WTC11 (cell line): Measurements from ENCODE around the gene DNAL4. TPM values are rescaled to one million over a fixed set of nuclear protein-coding genes. Genes with fewer than 3 reads are reported as not detected.

Experiments used
- ATAC-seq: fragments of 200-7000 bp; cut with Tn5 transposase; 2 replicates; pipeline ENCODE4 v1.10.0; 2021; ENCODE audit warnings: mild to moderate bottlenecking, moderate library complexity
- CTCF ChIA-PET: fragments of 300-600 bp; sonication (Branson Sonifier 250); formaldehyde crosslinking; loops from one replicate; lab custom pipeline; 2021; ENCODE audit warnings: antibody characterized with exemption; lab: Charles Lee
- POLR2A ChIA-PET: fragments of 350-600 bp; sonication (Branson Sonifier 250); formaldehyde crosslinking; loops from one replicate; lab custom pipeline; 2021; ENCODE audit warnings: antibody characterized with exemption; lab: Charles Lee
- DNase-seq: peaks from one replicate; pipeline ENCODE4 v3.0.0; 2021; ENCODE audit warnings: low spot score
- H3K27ac Mint-ChIP-seq: 2 replicates; pipeline ENCODE4 v1.8.0; 2021; ENCODE audit warnings: mixed read lengths
- H3K27me3 Mint-ChIP-seq: 2 replicates; pipeline ENCODE4 v1.8.0; 2021; ENCODE audit warnings: low read depth, mild to moderate bottlenecking, moderate library complexity, mixed read lengths
- H3K36me3 Mint-ChIP-seq: 2 replicates; pipeline ENCODE4 v1.8.0; 2021; ENCODE audit warnings: mixed read lengths
- H3K4me1 Mint-ChIP-seq: 2 replicates; pipeline ENCODE4 v1.8.0; 2022; ENCODE audit warnings: mixed read lengths
- H3K4me3 Mint-ChIP-seq: 2 replicates; pipeline ENCODE4 v1.8.0; 2021; ENCODE audit warnings: mild to moderate bottlenecking, moderate library complexity, mixed read lengths
- H3K9me3 Mint-ChIP-seq: 2 replicates; pipeline ENCODE4 v1.8.0; 2021; ENCODE audit warnings: mixed read lengths
- CREM ChIP-seq: sonication (generic); formaldehyde crosslinking; IDR thresholded peaks from 2 replicates; pipeline ENCODE4 v1.8.1; 2022; ENCODE audit warnings: mild to moderate bottlenecking, missing genetic modification reagents, moderate library complexity
- ESRRA ChIP-seq: sonication (generic); formaldehyde crosslinking; IDR thresholded peaks from 2 replicates; pipeline ENCODE4 v1.8.1; 2022; ENCODE audit warnings: mild to moderate bottlenecking, missing genetic modification reagents, borderline replicate concordance
- MXD4 ChIP-seq: fragments of 250-450 bp; sonication (Bioruptor Pico); IDR thresholded peaks from 2 replicates; pipeline ENCODE4 v1.8.0; 2021; ENCODE audit warnings: mild to moderate bottlenecking, moderate library complexity, borderline replicate concordance
- NR1H2 ChIP-seq: sonication (generic); formaldehyde crosslinking; IDR thresholded peaks from 2 replicates; pipeline ENCODE4 v1.9.0; 2021; ENCODE audit warnings: mild to moderate bottlenecking, moderate library complexity, missing genetic modification reagents
- RELA ChIP-seq: sonication (generic); formaldehyde crosslinking; IDR thresholded peaks from 2 replicates; pipeline ENCODE4 v1.8.1; 2022; ENCODE audit warnings: missing genetic modification reagents, mild to moderate bottlenecking, borderline replicate concordance
- ZNF138 ChIP-seq: sonication (generic); formaldehyde crosslinking; conservative IDR thresholded peaks from 2 replicates; pipeline ENCODE4 v1.8.1; 2022; ENCODE audit warnings: mild to moderate bottlenecking, moderate library complexity, missing genetic modification reagents
- ZNF423 ChIP-seq: fragments of 250-450 bp; sonication (Bioruptor Pico); IDR thresholded peaks from 2 replicates; pipeline ENCODE4 v2.1.2; 2022; ENCODE audit warnings: mild to moderate bottlenecking, moderate library complexity
- total RNA-seq: library from RNA; stranded (reverse); gene quantifications from 3 replicates; pipeline ENCODE4 v1.2.3, GENCODE V29; 2021
- TF ChIP-seq, protein P1 (sequence below): sonication (generic); formaldehyde crosslinking; IDR thresholded peaks from 2 replicates; pipeline ENCODE4 v1.8.0; 2022; ENCODE audit warnings: mild to moderate bottlenecking, missing genetic modification reagents
- TF ChIP-seq, protein P2 (sequence below): sonication (generic); formaldehyde crosslinking; conservative IDR thresholded peaks from 2 replicates; pipeline ENCODE4 v1.8.1; 2022; ENCODE audit warnings: mild to moderate bottlenecking, missing genetic modification reagents
- TF ChIP-seq, protein P3 (sequence below): fragments of 250-450 bp; sonication (Bioruptor Pico); IDR thresholded peaks from 2 replicates; pipeline ENCODE4 v1.9.0; 2021; ENCODE audit warnings: moderate library complexity, mild to moderate bottlenecking, inconsistent platforms, borderline replicate concordance
- TF ChIP-seq, protein P4 (sequence below): sonication (generic); formaldehyde crosslinking; IDR thresholded peaks from 2 replicates; pipeline ENCODE4 v1.8.0; 2022; ENCODE audit warnings: mild to moderate bottlenecking, missing genetic modification reagents
- TF ChIP-seq, protein P5 (sequence below): sonication (generic); formaldehyde crosslinking; IDR thresholded peaks from 2 replicates; pipeline ENCODE4 v1.8.1; 2023; ENCODE audit warnings: mild to moderate bottlenecking, moderate library complexity, missing genetic modification reagents
- TF ChIP-seq, protein P6 (sequence below): fragments of 250-450 bp; sonication (Bioruptor Pico); IDR thresholded peaks from 2 replicates; pipeline ENCODE4 v1.9.0; 2021; ENCODE audit warnings: mild to moderate bottlenecking
- TF ChIP-seq, protein P7 (sequence below): sonication (generic); formaldehyde crosslinking; conservative IDR thresholded peaks from 2 replicates; pipeline ENCODE4 v1.8.1; 2023; ENCODE audit warnings: mild to moderate bottlenecking, low read depth, missing genetic modification reagents, moderate library complexity

The DNAL4 gene
- total RNA-seq, 1 experiment from 2014 or later, result 11.8 TPM

DNA sequence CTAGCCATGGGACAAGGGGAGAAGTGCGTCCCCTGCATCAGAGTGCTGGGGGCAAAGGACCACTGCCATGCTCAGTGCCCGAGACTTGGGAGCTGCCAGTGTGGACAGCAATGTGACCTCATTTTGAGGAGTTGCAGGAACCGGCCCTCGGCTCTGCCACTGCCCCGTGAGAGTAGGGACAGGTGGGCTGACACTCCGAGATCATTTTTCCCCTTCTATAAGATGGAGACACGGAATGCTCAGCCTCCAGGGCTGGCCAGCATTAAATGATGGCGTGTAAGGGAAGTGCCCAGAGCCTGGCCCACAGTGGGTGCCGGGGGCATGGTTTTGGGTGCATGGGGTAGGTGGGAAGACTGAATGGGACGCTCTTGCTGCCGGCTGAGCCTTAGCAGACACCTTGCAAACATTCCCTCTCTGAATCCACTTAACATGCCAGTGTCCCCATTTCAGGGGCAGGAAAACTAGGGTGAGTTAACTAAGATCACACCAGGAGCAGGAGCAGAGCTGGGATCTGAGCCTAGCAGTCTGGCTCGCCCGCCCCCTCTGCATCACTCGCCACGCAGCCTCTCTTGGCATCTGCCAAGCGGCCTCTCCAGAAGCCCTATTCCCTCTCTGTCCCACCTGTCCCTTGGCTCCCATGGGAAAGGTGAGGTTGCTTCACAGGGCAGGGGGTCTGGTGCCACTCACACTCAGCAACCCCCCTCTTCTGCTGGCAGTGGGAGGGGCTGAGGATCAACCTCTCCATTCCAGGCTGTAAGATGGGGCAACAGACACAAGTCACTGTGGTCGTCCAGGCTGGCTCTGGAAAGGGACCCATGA, 36.3 kb upstream of the DNAL4 start:
- no peak for ATAC-seq

DNA sequence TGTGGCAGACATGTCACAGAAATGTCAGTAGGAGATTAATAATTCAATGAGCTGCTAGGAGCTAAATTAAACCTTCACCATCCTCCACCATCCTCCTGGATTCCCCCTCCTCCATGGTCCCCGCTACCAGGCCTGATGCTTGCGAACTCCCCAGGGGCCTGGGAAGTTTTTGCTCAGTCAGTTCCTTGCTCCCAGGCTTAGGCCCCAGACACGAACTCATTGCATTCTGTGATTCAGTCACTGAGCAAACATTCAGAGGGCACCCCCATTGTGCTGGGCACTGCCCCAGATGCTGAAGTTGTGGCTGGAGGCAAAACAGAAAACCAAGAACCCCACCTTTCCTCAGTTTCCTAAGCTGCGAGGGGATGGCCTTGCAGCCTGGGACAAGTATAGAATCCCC, 35.5 kb upstream of the DNAL4 start:
- TF ChIP-seq MXD4 (CRISPR knock-in tag) (no peak), RELA (CRISPR knock-in tag) (no peak)
- TF ChIP-seq, protein P1, sequence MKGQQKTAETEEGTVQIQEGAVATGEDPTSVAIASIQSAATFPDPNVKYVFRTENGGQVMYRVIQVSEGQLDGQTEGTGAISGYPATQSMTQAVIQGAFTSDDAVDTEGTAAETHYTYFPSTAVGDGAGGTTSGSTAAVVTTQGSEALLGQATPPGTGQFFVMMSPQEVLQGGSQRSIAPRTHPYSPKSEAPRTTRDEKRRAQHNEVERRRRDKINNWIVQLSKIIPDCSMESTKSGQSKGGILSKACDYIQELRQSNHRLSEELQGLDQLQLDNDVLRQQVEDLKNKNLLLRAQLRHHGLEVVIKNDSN (CRISPR knock-in tag), result no peak
- TF ChIP-seq, all 79 proteins: peak for 0
- Mint-ChIP-seq H3K36me3 (no peaks in the 10 kb centered on the region), H3K27me3 (no peaks in the 10 kb centered on the region), H3K27ac (no peak overlapping the region), H3K9me3 (no peaks in the 10 kb centered on the region), H3K4me3 (no peak overlapping the region), H3K4me1 (peaks cover 3% of the 10 kb centered on the region; the same call in 1 of the 2 replicates)
- ChIA-PET POLR2A (no interaction called here), CTCF (interaction anchor here (5.8 kb wide), 1 partner anchor 61 kb away, joined by 31 read pairs; no protein-coding TSS in a partner anchor)
- DNase-seq (no peak), ATAC-seq (no peak)

More for the DNA sequence above, 36.3 kb upstream of the DNAL4 start:
- no peak for DNase-seq
- H3K36me3 Mint-ChIP-seq, result no peaks in the 10 kb centered on the region
- peaks cover 3% of the 10 kb centered on the region; the same call in 1 of the 2 replicates for H3K4me1 Mint-ChIP-seq
- no peaks in the 10 kb centered on the region for H3K27me3 Mint-ChIP-seq
- no peaks in the 10 kb centered on the region for H3K9me3 Mint-ChIP-seq
- POLR2A ChIA-PET, result no interaction called here
- no peak overlapping the region for H3K4me3 Mint-ChIP-seq
- CTCF ChIA-PET, result interaction anchor here (5.8 kb wide), 1 partner anchor 62 kb away, joined by 31 read pairs; no protein-coding TSS in a partner anchor
- no peak overlapping the region for H3K27ac Mint-ChIP-seq
- TF ChIP-seq, protein P2, sequence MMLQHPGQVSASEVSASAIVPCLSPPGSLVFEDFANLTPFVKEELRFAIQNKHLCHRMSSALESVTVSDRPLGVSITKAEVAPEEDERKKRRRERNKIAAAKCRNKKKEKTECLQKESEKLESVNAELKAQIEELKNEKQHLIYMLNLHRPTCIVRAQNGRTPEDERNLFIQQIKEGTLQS (CRISPR knock-in tag), result no peak
- TF ChIP-seq ZNF423 (CRISPR knock-in tag), result no peak
- TF ChIP-seq, protein P3, sequence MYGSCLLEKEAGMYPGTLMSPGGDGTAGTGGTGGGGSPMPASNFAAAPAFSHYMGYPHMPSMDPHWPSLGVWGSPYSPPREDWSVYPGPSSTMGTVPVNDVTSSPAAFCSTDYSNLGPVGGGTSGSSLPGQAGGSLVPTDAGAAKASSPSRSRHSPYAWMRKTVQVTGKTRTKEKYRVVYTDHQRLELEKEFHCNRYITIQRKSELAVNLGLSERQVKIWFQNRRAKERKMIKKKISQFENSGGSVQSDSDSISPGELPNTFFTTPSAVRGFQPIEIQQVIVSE (CRISPR knock-in tag), result no peak
- TF ChIP-seq NR1H2, result no peak
- TF ChIP-seq, protein P4, sequence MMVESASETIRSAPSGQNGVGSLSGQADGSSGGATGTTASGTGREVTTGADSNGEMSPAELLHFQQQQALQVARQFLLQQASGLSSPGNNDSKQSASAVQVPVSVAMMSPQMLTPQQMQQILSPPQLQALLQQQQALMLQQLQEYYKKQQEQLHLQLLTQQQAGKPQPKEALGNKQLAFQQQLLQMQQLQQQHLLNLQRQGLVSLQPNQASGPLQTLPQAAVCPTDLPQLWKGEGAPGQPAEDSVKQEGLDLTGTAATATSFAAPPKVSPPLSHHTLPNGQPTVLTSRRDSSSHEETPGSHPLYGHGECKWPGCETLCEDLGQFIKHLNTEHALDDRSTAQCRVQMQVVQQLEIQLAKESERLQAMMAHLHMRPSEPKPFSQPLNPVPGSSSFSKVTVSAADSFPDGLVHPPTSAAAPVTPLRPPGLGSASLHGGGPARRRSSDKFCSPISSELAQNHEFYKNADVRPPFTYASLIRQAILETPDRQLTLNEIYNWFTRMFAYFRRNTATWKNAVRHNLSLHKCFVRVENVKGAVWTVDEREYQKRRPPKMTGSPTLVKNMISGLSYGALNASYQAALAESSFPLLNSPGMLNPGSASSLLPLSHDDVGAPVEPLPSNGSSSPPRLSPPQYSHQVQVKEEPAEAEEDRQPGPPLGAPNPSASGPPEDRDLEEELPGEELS (CRISPR knock-in tag), result no peak
- TF ChIP-seq ZNF138, result no peak

DNA sequence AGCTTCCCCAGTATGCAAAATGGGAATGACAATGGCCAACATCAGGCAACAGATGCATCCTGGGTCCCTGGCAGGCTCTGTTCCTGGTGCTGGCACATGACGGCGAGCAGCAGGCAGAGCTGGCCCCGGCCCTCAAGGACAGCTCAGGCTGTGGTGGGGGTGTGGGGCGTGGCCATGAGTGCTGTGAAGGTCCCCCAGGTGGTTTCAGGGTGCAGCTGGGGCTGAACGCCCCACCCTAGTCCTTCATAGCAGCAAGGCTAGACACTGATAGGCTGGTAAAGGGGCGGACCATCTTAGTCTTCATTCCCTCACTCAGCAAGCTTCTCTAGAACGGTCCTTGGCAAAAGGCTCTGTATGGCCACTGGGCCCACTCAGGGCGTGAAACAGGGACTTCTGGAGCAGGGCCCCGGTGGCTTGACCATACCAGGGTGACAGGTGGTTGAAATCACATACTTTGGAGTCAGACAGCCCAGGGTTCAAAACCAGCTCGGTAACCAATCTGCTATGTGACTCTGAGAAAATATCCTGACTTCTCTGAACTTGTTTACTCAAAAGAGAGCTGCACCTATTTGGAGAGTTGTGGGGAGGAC, 34.8 kb upstream of the DNAL4 start:
- H3K4me1 Mint-ChIP-seq, result peaks cover 3% of the 10 kb centered on the region; the same call in 1 of the 2 replicates
- H3K27me3 Mint-ChIP-seq, result no peaks in the 10 kb centered on the region
- no peak for TF ChIP-seq ESRRA (CRISPR knock-in tag)
- POLR2A ChIA-PET, result interaction anchor here (0.6 kb wide), 1 partner anchor 251 kb away, joined by 4 read pairs; no protein-coding TSS in a partner anchor
- H3K9me3 Mint-ChIP-seq, result no peaks in the 10 kb centered on the region
- CTCF ChIA-PET, result interaction anchor here (0.9 to 5.8 kb wide), 4 partner anchors 14 to 63 kb away, joined by 3 to 31 read pairs (median 6); no protein-coding TSS in a partner anchor
- H3K4me3 Mint-ChIP-seq, result no peak overlapping the region
- ATAC-seq (no peak), DNase-seq (no peak)
- H3K36me3 Mint-ChIP-seq, result no peaks in the 10 kb centered on the region
- no peak overlapping the region for H3K27ac Mint-ChIP-seq

DNA sequence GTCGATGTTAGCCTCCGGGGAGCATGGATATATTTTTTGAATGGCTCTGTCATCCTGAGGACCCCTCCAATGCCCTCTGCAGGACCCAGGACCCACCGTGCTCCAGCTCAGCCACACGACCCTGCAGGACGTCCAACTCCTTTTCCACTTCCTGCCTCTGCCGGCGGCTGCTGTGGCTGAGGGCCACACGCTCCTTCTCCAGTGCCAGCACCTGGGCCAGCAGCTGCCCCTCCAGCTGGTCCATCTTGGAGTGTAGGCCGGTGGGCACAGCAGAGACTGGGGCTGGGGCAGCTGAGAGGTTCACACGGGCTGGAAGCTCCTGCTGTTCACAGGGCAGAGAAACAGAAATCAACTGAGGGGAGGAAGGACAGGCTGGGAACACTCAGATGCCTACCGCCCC, 34.2 kb upstream of the DNAL4 start:
- CTCF ChIA-PET, result interaction anchor here (0.9 to 5.8 kb wide), 4 partner anchors 15 to 62 kb away, joined by 3 to 31 read pairs (median 6); no protein-coding TSS in a partner anchor
- Mint-ChIP-seq H3K27me3 (no peaks in the 10 kb centered on the region), H3K4me1 (peaks cover 3% of the 10 kb centered on the region; the same call in 1 of the 2 replicates), H3K27ac (no peak overlapping the region), H3K9me3 (no peaks in the 10 kb centered on the region), H3K4me3 (no peak overlapping the region), H3K36me3 (no peaks in the 10 kb centered on the region)
- ATAC-seq (no peak), DNase-seq (no peak)
- POLR2A ChIA-PET, result no interaction called here
- TF ChIP-seq, protein P5, sequence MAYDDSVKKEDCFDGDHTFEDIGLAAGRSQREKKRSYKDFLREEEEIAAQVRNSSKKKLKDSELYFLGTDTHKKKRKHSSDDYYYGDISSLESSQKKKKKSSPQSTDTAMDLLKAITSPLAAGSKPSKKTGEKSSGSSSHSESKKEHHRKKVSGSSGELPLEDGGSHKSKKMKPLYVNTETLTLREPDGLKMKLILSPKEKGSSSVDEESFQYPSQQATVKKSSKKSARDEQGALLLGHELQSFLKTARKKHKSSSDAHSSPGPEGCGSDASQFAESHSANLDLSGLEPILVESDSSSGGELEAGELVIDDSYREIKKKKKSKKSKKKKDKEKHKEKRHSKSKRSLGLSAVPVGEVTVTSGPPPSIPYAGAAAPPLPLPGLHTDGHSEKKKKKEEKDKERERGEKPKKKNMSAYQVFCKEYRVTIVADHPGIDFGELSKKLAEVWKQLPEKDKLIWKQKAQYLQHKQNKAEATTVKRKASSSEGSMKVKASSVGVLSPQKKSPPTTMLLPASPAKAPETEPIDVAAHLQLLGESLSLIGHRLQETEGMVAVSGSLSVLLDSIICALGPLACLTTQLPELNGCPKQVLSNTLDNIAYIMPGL (CRISPR knock-in tag), result no peak
- TF ChIP-seq CREM (CRISPR knock-in tag), result no peak
- TF ChIP-seq, protein P6, sequence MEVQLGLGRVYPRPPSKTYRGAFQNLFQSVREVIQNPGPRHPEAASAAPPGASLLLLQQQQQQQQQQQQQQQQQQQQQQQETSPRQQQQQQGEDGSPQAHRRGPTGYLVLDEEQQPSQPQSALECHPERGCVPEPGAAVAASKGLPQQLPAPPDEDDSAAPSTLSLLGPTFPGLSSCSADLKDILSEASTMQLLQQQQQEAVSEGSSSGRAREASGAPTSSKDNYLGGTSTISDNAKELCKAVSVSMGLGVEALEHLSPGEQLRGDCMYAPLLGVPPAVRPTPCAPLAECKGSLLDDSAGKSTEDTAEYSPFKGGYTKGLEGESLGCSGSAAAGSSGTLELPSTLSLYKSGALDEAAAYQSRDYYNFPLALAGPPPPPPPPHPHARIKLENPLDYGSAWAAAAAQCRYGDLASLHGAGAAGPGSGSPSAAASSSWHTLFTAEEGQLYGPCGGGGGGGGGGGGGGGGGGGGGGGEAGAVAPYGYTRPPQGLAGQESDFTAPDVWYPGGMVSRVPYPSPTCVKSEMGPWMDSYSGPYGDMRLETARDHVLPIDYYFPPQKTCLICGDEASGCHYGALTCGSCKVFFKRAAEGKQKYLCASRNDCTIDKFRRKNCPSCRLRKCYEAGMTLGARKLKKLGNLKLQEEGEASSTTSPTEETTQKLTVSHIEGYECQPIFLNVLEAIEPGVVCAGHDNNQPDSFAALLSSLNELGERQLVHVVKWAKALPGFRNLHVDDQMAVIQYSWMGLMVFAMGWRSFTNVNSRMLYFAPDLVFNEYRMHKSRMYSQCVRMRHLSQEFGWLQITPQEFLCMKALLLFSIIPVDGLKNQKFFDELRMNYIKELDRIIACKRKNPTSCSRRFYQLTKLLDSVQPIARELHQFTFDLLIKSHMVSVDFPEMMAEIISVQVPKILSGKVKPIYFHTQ (CRISPR knock-in tag), result no peak
- TF ChIP-seq, protein P7, sequence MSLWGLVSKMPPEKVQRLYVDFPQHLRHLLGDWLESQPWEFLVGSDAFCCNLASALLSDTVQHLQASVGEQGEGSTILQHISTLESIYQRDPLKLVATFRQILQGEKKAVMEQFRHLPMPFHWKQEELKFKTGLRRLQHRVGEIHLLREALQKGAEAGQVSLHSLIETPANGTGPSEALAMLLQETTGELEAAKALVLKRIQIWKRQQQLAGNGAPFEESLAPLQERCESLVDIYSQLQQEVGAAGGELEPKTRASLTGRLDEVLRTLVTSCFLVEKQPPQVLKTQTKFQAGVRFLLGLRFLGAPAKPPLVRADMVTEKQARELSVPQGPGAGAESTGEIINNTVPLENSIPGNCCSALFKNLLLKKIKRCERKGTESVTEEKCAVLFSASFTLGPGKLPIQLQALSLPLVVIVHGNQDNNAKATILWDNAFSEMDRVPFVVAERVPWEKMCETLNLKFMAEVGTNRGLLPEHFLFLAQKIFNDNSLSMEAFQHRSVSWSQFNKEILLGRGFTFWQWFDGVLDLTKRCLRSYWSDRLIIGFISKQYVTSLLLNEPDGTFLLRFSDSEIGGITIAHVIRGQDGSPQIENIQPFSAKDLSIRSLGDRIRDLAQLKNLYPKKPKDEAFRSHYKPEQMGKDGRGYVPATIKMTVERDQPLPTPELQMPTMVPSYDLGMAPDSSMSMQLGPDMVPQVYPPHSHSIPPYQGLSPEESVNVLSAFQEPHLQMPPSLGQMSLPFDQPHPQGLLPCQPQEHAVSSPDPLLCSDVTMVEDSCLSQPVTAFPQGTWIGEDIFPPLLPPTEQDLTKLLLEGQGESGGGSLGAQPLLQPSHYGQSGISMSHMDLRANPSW (CRISPR knock-in tag), result no peak
